Naive thymus-derived CD8-positive, alpha-beta T cell (primary cell): ENCODE measurements around the gene POGK. TPM values are rescaled to one million over a fixed set of nuclear protein-coding genes. Genes with fewer than 3 reads are reported as not detected.
"Not testable (repeated sequence)": the region's sequence is repeated elsewhere in the genome, so short reads cannot be mapped to it uniquely, and the experiment has no call there.

ENCODE experiments used
- ATAC-seq, 2 donors: fragments of 150-1000 bp; cut with Tn5 transposase in 1 of 2; sonication (Bioruptor Pico), chemical (Tn5 transposase) in 1 of 2; 1 replicate in 1 of 2; 2 replicates in 1 of 2; pipeline ENCODE4 v1.10.0; 2021; ENCODE audit warnings: mild to moderate bottlenecking in 2 of 2, moderate library complexity in 2 of 2
- POLR2A ChIA-PET: fragments of 350-600 bp; sonication (Branson Sonifier 250); formaldehyde crosslinking; loops from one replicate; lab custom pipeline; 2021; ENCODE audit warnings: antibody characterized with exemption; lab: Charles Lee
- DNase-seq, 10 donors: peaks; one replicate each; pipeline versions ENCODE4 v3.0.0 to v3.0.0-alpha.2; 2020 to 2022
- H3K27ac Mint-ChIP-seq, 10 donors: one replicate each; pipeline ENCODE4 v1.8.0; 2020 to 2022; ENCODE audit warnings: mild to moderate bottlenecking in 10 of 10, mixed read lengths in 10 of 10, moderate library complexity in 4 of 10, inconsistent platforms in 1 of 10
- H3K27me3 Mint-ChIP-seq, 5 donors: one replicate each; pipeline ENCODE4 v1.8.0; 2021 to 2022; ENCODE audit warnings: mixed read lengths in 5 of 5
- H3K36me3 Mint-ChIP-seq, 3 donors: one replicate each; pipeline ENCODE4 v1.8.0; 2020 to 2022; ENCODE audit warnings: mixed read lengths in 3 of 3, mild to moderate bottlenecking in 2 of 3, inconsistent platforms in 1 of 3
- H3K4me1 Mint-ChIP-seq, 4 donors: one replicate each; pipeline ENCODE4 v1.8.0; 2021 to 2022; ENCODE audit warnings: mixed read lengths in 4 of 4
- H3K4me3 Mint-ChIP-seq, 10 donors: one replicate each; pipeline ENCODE4 v1.8.0; 2020 to 2022; ENCODE audit warnings: mild to moderate bottlenecking in 10 of 10, mixed read lengths in 10 of 10, moderate library complexity in 6 of 10, inconsistent platforms in 1 of 10
- H3K9me3 Mint-ChIP-seq, 9 donors: one replicate each; pipeline ENCODE4 v1.8.0; 2020 to 2022; ENCODE audit warnings: mixed read lengths in 9 of 9, mild to moderate bottlenecking in 3 of 9, inconsistent platforms in 1 of 9, moderate library complexity in 1 of 9
- polyA plus RNA-seq, 3 donors: library from polyadenylated mRNA; unstranded; fragments of 300-500 nt; fragmentation: Illumina TruSeq; gene quantifications; one replicate each; pipeline ENCODE4 v1.2.3, GENCODE V29; 2021
- total RNA-seq, 8 experiments: library from RNA in 2 of 8; stranded (reverse) in 2 of 8; gene quantifications; one replicate each; pipeline ENCODE4 v1.2.3 and lab custom pipeline; 2021 to 2026

POGK gene
- total and polyA plus RNA-seq, 5 experiments from 2014 or later: 13.9 to 42.3 (median 23.0) TPM

DNA sequence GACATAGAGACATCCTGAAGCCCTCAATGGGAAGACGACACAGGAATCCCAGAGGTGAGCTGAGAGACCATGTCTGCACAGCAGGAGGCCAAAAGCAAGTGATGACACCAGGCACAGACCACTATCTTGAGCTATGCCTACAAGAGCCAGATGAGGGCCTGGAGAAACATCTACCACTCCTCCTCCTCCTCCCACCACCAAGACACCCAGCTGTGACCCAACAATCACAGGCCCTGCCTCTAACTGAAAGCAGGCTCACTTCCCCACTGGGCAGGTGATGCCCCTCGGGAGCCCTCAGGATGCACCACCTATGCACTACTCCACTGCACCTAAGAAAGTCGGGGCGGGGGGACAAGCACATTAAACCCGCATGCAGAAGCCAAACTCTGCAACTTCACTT is 20.3 kb downstream of the POGK start:
- H3K36me3 Mint-ChIP-seq: peaks cover 11 to 97% (median 11%) of the 10 kb centered on the region in 3 donors
- H3K9me3 Mint-ChIP-seq: no peaks in the 10 kb centered on the region
- H3K4me3 Mint-ChIP-seq: no peak overlapping the region
- peak overlapping the region in 9 of 10 donors; percentile 3 to 70 (median 51) for H3K27ac Mint-ChIP-seq
- peaks cover 1 to 19% (median 5%) of the 10 kb centered on the region in 4 donors for H3K4me1 Mint-ChIP-seq
- POLR2A ChIA-PET: no interaction called here
- H3K27me3 Mint-ChIP-seq: no peaks in the 10 kb centered on the region
- DNase-seq (no peak), ATAC-seq (no peak)

DNA sequence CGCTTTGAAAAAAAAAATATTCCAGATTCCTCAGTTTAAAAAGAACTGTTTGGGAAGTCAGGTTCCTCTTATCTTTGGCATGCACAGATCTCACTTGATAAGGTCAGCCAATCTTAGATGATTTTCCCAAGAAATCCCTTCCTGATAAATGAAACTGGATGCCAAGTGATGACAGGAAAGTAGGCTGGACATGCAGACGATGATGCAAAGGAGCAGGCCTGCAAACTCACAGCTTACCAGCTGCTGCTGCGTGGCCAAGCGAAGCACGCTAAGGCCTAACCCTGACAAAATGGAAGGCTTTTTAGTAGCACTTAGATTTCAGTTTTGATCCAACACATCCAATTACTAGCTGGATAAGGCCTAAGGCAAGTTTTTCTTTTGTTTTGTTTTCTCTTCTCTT is 26.7 kb downstream of the POGK start:
- peaks cover 0 to 85% (median 8%) of the 10 kb centered on the region in 3 donors for H3K36me3 Mint-ChIP-seq
- H3K4me3 Mint-ChIP-seq: no peak overlapping the region
- ATAC-seq (no peak), DNase-seq (no peak)
- H3K9me3 Mint-ChIP-seq: no peaks in the 10 kb centered on the region
- POLR2A ChIA-PET: no interaction called here
- peaks cover 12 to 35% (median 18%) of the 10 kb centered on the region in 4 donors for H3K4me1 Mint-ChIP-seq
- H3K27ac Mint-ChIP-seq: peak overlapping the region in 1 of 10 donors; percentile 19
- no peaks in the 10 kb centered on the region for H3K27me3 Mint-ChIP-seq

DNA sequence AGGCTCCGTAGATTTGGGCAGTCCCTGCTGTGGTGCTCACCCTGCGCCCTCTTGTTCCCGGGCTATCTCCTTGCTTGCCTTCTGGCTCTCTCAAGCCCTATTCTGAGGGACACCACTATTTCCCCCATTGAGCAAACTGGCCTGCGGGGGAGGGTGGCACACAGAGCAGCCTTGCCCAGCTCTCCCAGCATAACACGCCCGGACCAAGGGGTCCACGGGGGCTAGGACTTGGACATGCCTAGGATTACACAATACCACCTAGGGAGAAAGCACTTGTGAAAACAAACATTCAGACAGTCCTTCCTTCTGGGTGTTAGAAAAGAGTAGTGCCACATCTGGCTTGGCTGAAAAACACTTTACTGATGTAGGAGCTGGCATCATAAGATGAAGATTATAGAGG is 29.4 kb downstream of the POGK start:
- peaks cover 0 to 62% (median 1%) of the 10 kb centered on the region in 3 donors for H3K36me3 Mint-ChIP-seq
- H3K4me3 Mint-ChIP-seq: no peak overlapping the region
- no peaks in the 10 kb centered on the region for H3K27me3 Mint-ChIP-seq
- no peak for ATAC-seq
- peaks cover 20 to 59% (median 40%) of the 10 kb centered on the region in 4 donors for H3K4me1 Mint-ChIP-seq
- no peak for DNase-seq
- no peaks in the 10 kb centered on the region for H3K9me3 Mint-ChIP-seq
- H3K27ac Mint-ChIP-seq: peak overlapping the region in 2 of 10 donors; percentile 43 to 79
- POLR2A ChIA-PET: no interaction called here

DNA sequence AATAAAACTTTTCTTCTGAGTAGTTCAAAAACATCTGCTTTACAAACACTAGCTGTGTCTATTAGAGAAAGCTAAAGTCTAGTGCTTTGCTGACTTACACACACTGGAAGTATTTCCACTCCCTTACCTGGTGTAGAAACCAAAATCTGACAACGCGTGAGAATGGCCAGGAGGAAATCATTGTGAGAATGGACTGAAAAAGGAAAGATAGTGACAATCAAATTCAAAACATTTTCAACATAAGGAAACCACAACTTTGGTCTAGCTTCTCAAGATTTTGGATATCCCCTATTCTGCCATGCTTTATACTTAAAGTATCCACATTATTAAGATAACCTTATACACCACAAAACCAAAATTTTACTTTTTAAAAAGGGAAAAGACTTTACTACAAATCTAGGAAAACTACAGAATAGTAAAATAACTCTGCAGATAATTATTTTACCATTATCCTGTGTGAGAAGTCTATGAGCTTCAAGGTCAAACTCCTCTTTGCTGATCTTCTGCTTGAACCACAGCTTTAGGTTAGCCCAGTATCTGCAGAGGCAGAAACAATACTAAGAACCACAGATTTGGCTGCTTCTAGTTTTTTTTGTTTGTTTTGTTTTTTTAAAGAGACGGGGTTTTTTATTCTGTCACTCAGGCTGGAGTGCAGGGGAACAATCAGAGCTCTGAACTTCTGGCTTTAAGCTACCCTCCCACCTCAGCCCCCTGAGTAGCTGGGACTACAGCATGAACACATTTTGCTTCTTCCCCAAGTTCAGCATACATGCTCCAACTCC is 30.2 kb downstream of the POGK start:
- no peak for DNase-seq
- peak in 1 of 2 donors; percentile 14 for ATAC-seq
- Mint-ChIP-seq H3K9me3 (no peaks in the 10 kb centered on the region), H3K27me3 (no peaks in the 10 kb centered on the region), H3K36me3 (peaks cover 0 to 54% (median 0%) of the 10 kb centered on the region in 3 donors), H3K4me1 (peaks cover 17 to 59% (median 45%) of the 10 kb centered on the region in 4 donors), H3K4me3 (no peak overlapping the region), H3K27ac (peak overlapping the region in 4 of 10 donors; percentile 6 to 54 (median 23))
- POLR2A ChIA-PET: no interaction called here

DNA sequence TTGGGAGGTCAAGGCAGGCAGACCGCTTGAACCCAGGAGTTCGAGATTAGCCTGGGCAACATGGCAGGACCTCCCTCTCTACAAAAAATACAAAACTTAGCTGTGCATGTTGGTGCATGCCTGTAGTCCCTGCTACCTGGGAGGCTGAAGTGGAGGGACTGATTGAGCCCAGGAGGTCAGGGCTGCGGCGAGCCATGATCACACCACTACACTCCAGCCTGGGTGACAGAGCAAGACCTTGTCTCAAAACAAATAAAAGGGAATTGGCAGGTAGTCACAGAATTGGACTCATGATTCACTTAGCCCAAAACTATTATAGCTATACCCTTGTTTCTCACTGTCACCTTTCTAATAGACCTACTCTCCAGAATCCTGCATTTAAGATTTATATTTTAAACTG is 31.3 kb downstream of the POGK start:
- H3K36me3 Mint-ChIP-seq: peaks cover 0 to 44% (median 0%) of the 10 kb centered on the region in 3 donors
- H3K4me3 Mint-ChIP-seq: no peak overlapping the region
- POLR2A ChIA-PET: no interaction called here
- H3K27ac Mint-ChIP-seq: peak overlapping the region in 1 of 10 donors; percentile 59
- DNase-seq (no peak), ATAC-seq (no peak)
- H3K27me3 Mint-ChIP-seq: no peaks in the 10 kb centered on the region
- peaks cover 22 to 66% (median 55%) of the 10 kb centered on the region in 4 donors for H3K4me1 Mint-ChIP-seq
- no peaks in the 10 kb centered on the region for H3K9me3 Mint-ChIP-seq

DNA sequence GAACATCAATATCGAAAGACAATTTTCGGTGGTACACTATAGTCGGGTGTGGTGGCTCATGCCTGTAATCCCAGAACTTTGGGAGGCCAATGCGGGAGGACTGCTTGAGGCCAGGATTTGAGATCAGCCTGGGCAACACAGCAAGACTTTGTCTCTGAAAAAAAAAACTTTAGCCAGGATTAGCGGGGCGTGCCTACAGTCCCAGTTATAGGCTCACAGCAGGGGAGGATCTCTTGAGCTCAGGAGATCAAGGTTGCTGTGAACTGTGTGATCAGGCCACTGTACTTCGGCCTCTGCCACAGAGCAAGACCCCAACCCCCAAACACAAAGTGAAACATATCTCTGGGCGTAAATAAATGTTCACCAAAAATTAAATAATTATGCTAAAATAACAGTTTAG is 35.2 kb downstream of the POGK start:
- H3K27me3 Mint-ChIP-seq: no peaks in the 10 kb centered on the region
- POLR2A ChIA-PET: no interaction called here
- peak overlapping the region in 8 of 10 donors; percentile 19 to 89 (median 52) for H3K4me3 Mint-ChIP-seq
- no peak for ATAC-seq
- H3K27ac Mint-ChIP-seq: peak overlapping the region in 1 of 10 donors; percentile 93
- no peaks in the 10 kb centered on the region for H3K9me3 Mint-ChIP-seq
- peaks cover 24 to 70% (median 66%) of the 10 kb centered on the region in 4 donors for H3K4me1 Mint-ChIP-seq
- peaks cover 0 to 12% (median 0%) of the 10 kb centered on the region in 3 donors for H3K36me3 Mint-ChIP-seq
- no peak for DNase-seq

DNA sequence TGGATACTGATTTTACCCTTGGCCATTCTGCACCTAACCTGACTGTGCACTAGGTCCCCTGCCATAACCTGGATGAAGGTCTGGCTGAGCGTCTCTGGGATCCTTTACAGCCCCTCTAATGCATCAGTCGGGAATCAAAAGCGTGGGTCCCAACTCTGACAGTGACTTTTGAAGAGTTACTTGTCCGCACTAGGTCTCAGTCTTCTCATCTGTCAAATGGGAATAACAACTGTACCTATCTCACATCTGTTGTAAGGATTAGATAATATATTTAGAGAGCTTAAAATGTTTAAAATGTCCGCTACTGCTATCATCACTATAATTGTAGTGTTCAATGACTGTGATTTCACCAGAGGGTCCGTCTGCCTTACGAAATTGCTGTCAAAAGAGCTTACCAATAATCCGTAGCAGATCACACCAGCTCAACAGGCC is 36.0 kb downstream of the POGK start:
- H3K4me1 Mint-ChIP-seq: peaks cover 20 to 62% (median 59%) of the 10 kb centered on the region in 4 donors
- no peaks in the 10 kb centered on the region for H3K27me3 Mint-ChIP-seq
- DNase-seq: no peak
- POLR2A ChIA-PET: interaction anchor here (1.6 to 3.8 kb wide), 2 partner anchors 35 to 345 kb away, joined by 6 to 35 read pairs; partner anchors contain the start of genes POGK and POU2F1
- peak overlapping the region; percentile 83 to 99 (median 94) for H3K4me3 Mint-ChIP-seq
- H3K36me3 Mint-ChIP-seq: peaks cover 0 to 8% (median 0%) of the 10 kb centered on the region in 3 donors
- ATAC-seq: no peak
- no peaks in the 10 kb centered on the region for H3K9me3 Mint-ChIP-seq
- H3K27ac Mint-ChIP-seq: peak overlapping the region; percentile 65 to 95 (median 87)

DNA sequence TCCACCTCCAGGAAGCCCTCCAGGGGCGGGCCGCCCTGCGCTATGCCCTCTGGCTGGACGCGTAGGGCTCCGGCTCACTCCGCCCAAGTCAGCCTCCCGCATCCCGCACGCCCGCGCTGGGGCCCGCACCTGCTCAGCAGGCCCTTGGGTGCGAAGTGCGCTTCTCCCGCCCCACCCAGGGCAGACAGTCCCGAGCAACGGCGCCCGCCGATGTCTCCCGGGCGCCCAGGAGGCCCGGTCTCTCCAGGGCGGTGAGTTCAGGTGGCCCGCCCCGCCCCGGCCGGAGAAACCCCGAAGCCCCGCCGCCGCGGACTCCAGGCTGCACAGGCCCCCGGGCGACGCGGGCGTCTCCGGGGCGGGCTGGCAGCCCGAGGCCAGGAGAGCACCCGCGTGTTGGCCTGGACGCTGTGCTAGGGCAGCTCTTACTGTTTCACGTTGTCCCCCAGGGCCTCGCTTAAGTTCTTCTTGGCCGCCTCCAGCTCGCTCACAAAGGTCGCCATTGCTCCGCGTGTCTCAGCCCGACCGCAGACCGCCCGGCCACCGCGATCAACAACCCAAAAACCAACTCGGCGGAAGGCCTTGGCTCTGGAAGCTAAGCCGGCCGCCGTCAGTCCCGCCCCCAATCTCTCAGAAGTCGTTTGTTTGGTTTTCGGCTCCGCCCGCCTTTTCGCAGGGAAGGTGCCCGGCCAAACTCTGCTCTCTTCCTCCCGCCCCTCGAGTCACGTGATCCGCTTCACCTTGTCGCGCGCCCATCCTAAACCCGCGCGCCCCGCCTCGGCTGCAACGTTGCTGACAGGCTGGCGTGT is 36.7 kb downstream of the POGK start, which contains the start of gene TADA1:
TSS of gene TADA1 (minus strand) at position 531 of the 806 bp plus-strand sequence. CDS start at position 500, 31 bp downstream.
- peak within 1 kb of the TSS; percentile 93 to 99 (median 98) for H3K27ac Mint-ChIP-seq
- H3K4me1 Mint-ChIP-seq: peaks cover 16 to 58% (median 53%) of the 10 kb centered on the region in 4 donors
- DNase-seq (peak; percentile 93 to 98 (median 97)), ATAC-seq (peak; percentile 88)
- H3K36me3 Mint-ChIP-seq: peaks cover 0 to 5% (median 0%) of the 10 kb centered on the region in 3 donors
- no peaks in the 10 kb centered on the region for H3K9me3 Mint-ChIP-seq
- no peaks in the 10 kb centered on the region for H3K27me3 Mint-ChIP-seq
- POLR2A ChIA-PET: interaction anchor here (0.6 to 3.8 kb wide), 8 partner anchors 13 to 1661 kb away, joined by 3 to 35 read pairs (median 3); partner anchors contain the start of genes GPA33, POGK and POU2F1
- peak within 1 kb of the TSS; percentile 83 to 99 (median 98) for H3K4me3 Mint-ChIP-seq

DNA sequence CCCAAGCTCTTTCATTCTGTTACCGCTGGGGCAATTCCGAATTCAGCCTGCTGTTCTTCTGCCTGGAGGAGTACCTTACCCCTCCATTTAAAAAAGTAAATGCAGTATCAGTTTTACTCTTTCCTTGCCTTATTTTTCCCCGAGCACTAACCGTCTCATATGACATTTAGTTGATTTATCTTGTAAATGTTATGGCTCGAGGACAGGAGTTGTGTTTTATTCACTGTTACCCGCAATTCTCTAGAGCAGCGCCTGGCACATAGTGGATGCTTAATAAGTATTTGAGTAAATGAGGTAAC is 37.2 kb downstream of the POGK start:
- H3K4me3 Mint-ChIP-seq: peak overlapping the region; percentile 83 to 99 (median 98)
- H3K36me3 Mint-ChIP-seq: peaks cover 0 to 5% (median 0%) of the 10 kb centered on the region in 3 donors
- H3K9me3 Mint-ChIP-seq: no peaks in the 10 kb centered on the region
- ATAC-seq (peak; percentile 1), DNase-seq (no peak)
- POLR2A ChIA-PET: interaction anchor here (0.7 to 3.8 kb wide), 6 partner anchors 14 to 344 kb away, joined by 3 to 35 read pairs (median 4); partner anchors contain the start of genes GPA33, POGK and POU2F1
- H3K27me3 Mint-ChIP-seq: no peaks in the 10 kb centered on the region
- H3K4me1 Mint-ChIP-seq: peaks cover 14 to 53% (median 49%) of the 10 kb centered on the region in 4 donors
- peak overlapping the region; percentile 93 to 99 (median 98) for H3K27ac Mint-ChIP-seq

DNA sequence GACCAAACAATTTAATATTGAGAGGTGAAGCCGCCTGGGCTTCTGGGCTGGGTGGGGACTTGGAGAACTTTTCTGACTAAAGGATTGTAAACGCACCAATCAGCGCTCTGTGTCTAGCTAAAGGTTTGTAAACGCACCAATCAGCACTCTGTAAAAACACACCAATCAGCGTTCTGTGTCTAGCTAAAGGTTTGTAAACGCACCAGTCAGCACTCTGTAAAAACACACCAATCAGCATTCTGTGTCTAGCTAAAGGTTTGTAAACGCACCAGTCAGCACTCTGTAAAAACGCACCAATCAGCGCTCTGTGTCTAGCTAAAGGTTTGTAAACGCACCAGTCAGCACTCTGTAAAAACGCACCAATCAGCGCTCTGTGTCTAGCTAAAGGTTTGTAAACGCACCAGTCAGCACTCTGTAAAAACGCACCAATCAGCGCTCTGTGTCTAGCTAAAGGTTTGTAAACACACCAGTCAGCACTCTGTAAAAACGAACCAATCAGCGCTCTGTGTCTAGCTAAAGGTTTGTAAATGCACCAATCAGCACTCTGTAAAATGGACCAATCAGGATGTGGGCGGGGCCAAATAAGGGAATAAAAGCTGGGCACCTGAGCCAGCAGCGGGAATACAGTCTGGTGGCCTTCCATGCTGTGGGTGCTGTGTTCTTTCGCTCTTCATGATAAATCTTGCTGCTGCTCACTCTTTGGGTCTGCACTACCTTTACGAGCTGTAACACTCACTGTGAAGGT is 39.1 kb downstream of the POGK start:
- not testable (repeated sequence) for ATAC-seq, H3K4me3 Mint-ChIP-seq, H3K9me3 Mint-ChIP-seq, DNase-seq, H3K27ac Mint-ChIP-seq, H3K36me3 Mint-ChIP-seq, H3K27me3 Mint-ChIP-seq
- peaks cover 8 to 38% (median 35%) of the 10 kb centered on the region in 4 donors for H3K4me1 Mint-ChIP-seq
- POLR2A ChIA-PET: interaction anchor here (3.8 kb wide), 1 partner anchor 38 kb away, joined by 35 read pairs; the partner anchor contains the start of gene POGK

DNA sequence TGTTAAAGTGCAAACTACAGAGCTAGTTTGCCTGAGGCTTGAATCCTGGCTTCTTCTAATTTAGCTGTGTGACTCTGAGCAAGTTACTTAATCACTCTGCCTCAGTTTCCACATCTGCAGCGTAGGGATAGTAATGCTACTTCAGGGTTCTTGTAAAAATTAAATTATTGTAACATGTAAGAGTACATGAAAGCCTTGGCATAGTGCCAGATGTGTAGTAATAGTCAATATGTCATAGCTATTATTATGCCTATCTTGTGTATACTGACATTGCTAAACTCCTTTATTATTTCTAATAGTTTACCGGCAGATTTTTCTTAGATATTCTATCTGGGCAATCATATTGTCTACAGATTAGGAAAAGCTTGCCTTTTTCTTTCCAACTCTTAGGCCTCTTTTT is 43.6 kb downstream of the POGK start:
- Mint-ChIP-seq H3K27me3 (peaks cover 10 to 30% (median 17%) of the 10 kb centered on the region in 5 donors), H3K4me1 (peaks cover 5 to 22% (median 20%) of the 10 kb centered on the region in 4 donors), H3K4me3 (no peak overlapping the region), H3K27ac (no peak overlapping the region), H3K36me3 (peaks cover 0 to 1% (median 0%) of the 10 kb centered on the region in 3 donors), H3K9me3 (no peaks in the 10 kb centered on the region)
- ATAC-seq: no peak
- POLR2A ChIA-PET: no interaction called here
- DNase-seq: no peak
